ENCODE measurements around the gene CA10.

The CA10 gene

GRCh38 chr17:51857052-51857597 lies 301.4 kb downstream of the CA10 start:
- no peak for DNase-seq (ENCODE audit: low spot score)

GRCh38 chr17:51855806-51856205 lies 302.7 kb downstream of the CA10 start:
- no peak for DNase-seq (ENCODE audit: low spot score)

- DNase-seq (ENCODE audit: low spot score): no peak
Observed at GRCh38 chr17:51853857-51854256, 304.7 kb downstream of the CA10 start.

GRCh38 chr17:51852603-51853002 lies 305.9 kb downstream of the CA10 start:
- no peak for DNase-seq (ENCODE audit: low spot score)

- DNase-seq (ENCODE audit: low spot score): no peak
Observed at GRCh38 chr17:51850201-51850600, 308.3 kb downstream of the CA10 start.

GRCh38 chr17:51848451-51848850 lies 310.1 kb downstream of the CA10 start:
- no peak for DNase-seq (ENCODE audit: low spot score)

- DNase-seq (ENCODE audit: low spot score): no peak
Observed at GRCh38 chr17:51846566-51846965, 311.9 kb downstream of the CA10 start.

GRCh38 chr17:51845776-51846175 lies 312.7 kb downstream of the CA10 start:
- no peak for DNase-seq (ENCODE audit: low spot score)

GRCh38 chr17:51842763-51843162 lies 315.8 kb downstream of the CA10 start:
- DNase-seq (ENCODE audit: low spot score): no peak

- no peak for DNase-seq (ENCODE audit: low spot score)
Observed at GRCh38 chr17:51841669-51842068, 316.8 kb downstream of the CA10 start.

GRCh38 chr17:51840688-51841087 lies 317.8 kb downstream of the CA10 start:
- DNase-seq (ENCODE audit: low spot score): no peak

- DNase-seq (ENCODE audit: low spot score): no peak
Observed at GRCh38 chr17:51833620-51834019, 324.9 kb downstream of the CA10 start.

- no peak for DNase-seq (ENCODE audit: low spot score)
Observed at GRCh38 chr17:51833045-51833444, 325.5 kb downstream of the CA10 start.

GRCh38 chr17:51830886-51831285 lies 327.6 kb downstream of the CA10 start:
- DNase-seq (ENCODE audit: low spot score): no peak

GRCh38 chr17:51830451-51830850 lies 328.1 kb downstream of the CA10 start:
- no peak for DNase-seq (ENCODE audit: low spot score)

- DNase-seq (ENCODE audit: low spot score): no peak
Observed at GRCh38 chr17:51828901-51829300, 329.6 kb downstream of the CA10 start.

GRCh38 chr17:51827140-51827539 lies 331.4 kb downstream of the CA10 start:
- DNase-seq (ENCODE audit: low spot score): no peak

- no peak for DNase-seq (ENCODE audit: low spot score)
Observed at GRCh38 chr17:51820766-51821165, 337.7 kb downstream of the CA10 start.

- DNase-seq (ENCODE audit: low spot score): no peak
Observed at GRCh38 chr17:51820252-51820651, 338.3 kb downstream of the CA10 start.

GRCh38 chr17:51819341-51820219 lies 338.9 kb downstream of the CA10 start:
- DNase-seq (ENCODE audit: low spot score): no peak

- no peak for DNase-seq (ENCODE audit: low spot score)
Observed at GRCh38 chr17:51818777-51819176, 339.7 kb downstream of the CA10 start.

GRCh38 chr17:51817955-51818354 lies 340.6 kb downstream of the CA10 start:
- no peak for DNase-seq (ENCODE audit: low spot score)

- DNase-seq (ENCODE audit: low spot score): no peak
Observed at GRCh38 chr17:51817117-51817516, 341.4 kb downstream of the CA10 start.

GRCh38 chr17:51815097-51815496 lies 343.4 kb downstream of the CA10 start:
- no peak for DNase-seq (ENCODE audit: low spot score)
